K562 (cell line): ENCODE data around the gene PLEKHM1. TPM values are rescaled to one million over a fixed set of nuclear protein-coding genes. Genes with fewer than 3 reads are reported as not detected.
A peak's percentile ranks its signal among the peaks of the same experiment; 100 is the strongest.

ENCODE experiments used
- ATAC-seq: fragments of 200-7000 bp; cut with Tn5 transposase; 3 replicates; pipeline ENCODE4 v1.9.1; 2020; ENCODE audit warnings: moderate library complexity
- BruUV-seq: library from RNA; stranded (reverse); fragments of 400-500 nt; replicated peaks from 2 replicates; lab custom pipeline; 2021; lab: Mats Ljungman, UMichigan
- CTCF ChIA-PET: fragments of 300-600 bp; formaldehyde crosslinking; extraction: SDS; loops from one replicate; lab custom pipeline; 2021; ENCODE audit warnings: low intra/inter-chr PET ratio; lab: Yijun Ruan, JAX
- POLR2A ChIA-PET: fragments of 300-600, 350-650 bp; sonication (Branson Sonifier 250); formaldehyde crosslinking; extraction: SDS; loops from one replicate; lab custom pipeline; 2021; ENCODE audit warnings: antibody characterized with exemption, inconsistent platforms; lab: Yijun Ruan, JAX
- DNase-seq, 4 experiments: peaks; one replicate each; pipeline versions ENCODE4 v3.0.0 to v3.0.0-alpha.2; 2011 to 2018; ENCODE audit warnings: low spot score in 3 of 4, mixed read lengths in 3 of 4; ENCODE audit errors: extremely low read depth in 1 of 4
- FAIRE-seq: peaks from 2 replicates; lab custom pipeline; 2011; peaks lifted over from hg19 to GRCh38; lab: Jason Lieb, UNC
- H2AFZ ChIP-seq: 2 replicates; pipeline ENCODE4 v1.6.0; 2011; ENCODE audit warnings: low read depth, low read length, control low read depth, inconsistent platforms
- H3K27ac ChIP-seq: fragments of 200-600 bp; 3 replicates; pipeline ENCODE4 v1.8.0; 2011; ENCODE audit warnings: low read depth, mild to moderate bottlenecking, control low read depth, inconsistent platforms, low read length, moderate library complexity, mixed read lengths; ENCODE audit errors: extremely low read depth
- H3K27me3 ChIP-seq, 2 experiments: fragments of 300-600 bp in 1 of 2; 2 replicates in 1 of 2; 3 replicates in 1 of 2; pipeline versions ENCODE4 v1.6.0 to v1.8.0; 2011; ENCODE audit warnings: inconsistent platforms in 2 of 2, low read length in 2 of 2, mild to moderate bottlenecking in 1 of 2, mixed read lengths in 1 of 2, moderate library complexity in 1 of 2; ENCODE audit not compliant: control insufficient read depth in 2 of 2, insufficient read depth in 2 of 2
- H3K36me3 ChIP-seq: fragments of 300-600 bp; 3 replicates; pipeline ENCODE4 v1.8.0; 2011; ENCODE audit warnings: mild to moderate bottlenecking, low read length, inconsistent platforms; ENCODE audit not compliant: control insufficient read depth, insufficient read depth
- H3K4me1 ChIP-seq, 2 experiments: fragments of 200-600 bp in 1 of 2; replicated peaks in 1 of 2; 2 replicates in 1 of 2; 3 replicates in 1 of 2; pipeline versions ENCODE4 v1.5.1 to v1.8.0; 2011; ENCODE audit warnings: inconsistent platforms in 2 of 2, low read length in 2 of 2, mild to moderate bottlenecking in 1 of 2, mixed read lengths in 1 of 2, moderate library complexity in 1 of 2; ENCODE audit not compliant: control insufficient read depth in 2 of 2, insufficient read depth in 2 of 2
- H3K4me2 ChIP-seq: 2 replicates; pipeline ENCODE4 v1.6.1; 2011; ENCODE audit warnings: low read length, control low read depth, inconsistent platforms, mixed read lengths; ENCODE audit not compliant: insufficient read depth
- H3K4me3 ChIP-seq: fragments of 200-600 bp; sonication (generic), shearing (Covaris generic); 2 replicates; pipeline ENCODE4 v1.5.1; 2016; ENCODE audit warnings: control low read depth, inconsistent platforms
- H3K79me2 ChIP-seq: fragments of 200-600 bp; 3 replicates; pipeline ENCODE4 v1.8.0; 2011; ENCODE audit warnings: low read length, inconsistent platforms; ENCODE audit not compliant: control insufficient read depth, insufficient read depth
- H3K9ac ChIP-seq, 2 experiments: 2 replicates each; pipeline versions ENCODE4 v1.6.0 to v1.6.1; 2011; ENCODE audit warnings: low read depth in 2 of 2, low read length in 2 of 2, control low read depth in 1 of 2, inconsistent platforms in 1 of 2, mild to moderate bottlenecking in 1 of 2, mixed read lengths in 1 of 2; ENCODE audit not compliant: insufficient read depth in 1 of 2
- H3K9me1 ChIP-seq: one replicate; pipeline ENCODE4 v1.6.0; 2011; ENCODE audit warnings: inconsistent platforms, mild to moderate bottlenecking, low read length, moderate library complexity; ENCODE audit not compliant: control insufficient read depth, insufficient read depth
- H3K9me3 ChIP-seq: replicated peaks from 2 replicates; pipeline ENCODE4 v1.5.1; 2011; ENCODE audit warnings: low read depth, low read length, inconsistent platforms; ENCODE audit not compliant: control insufficient read depth, insufficient read depth
- H4K20me1 ChIP-seq: replicated peaks from 2 replicates; pipeline ENCODE4 v1.6.1; 2011; ENCODE audit warnings: low read length, inconsistent platforms, mixed read lengths; ENCODE audit not compliant: control insufficient read depth, insufficient read depth
- ARID1B ChIP-seq: fragments of 450-650 bp; IDR thresholded peaks from 2 replicates; pipeline ENCODE4 v1.6.1; 2016; ENCODE audit warnings: antibody characterized with exemption, mild to moderate bottlenecking, inconsistent platforms
- CSDE1 ChIP-seq, 2 experiments: fragments of 450-650 bp; IDR thresholded peaks; 2 replicates each; pipeline ENCODE4 v1.6.1; 2016; ENCODE audit warnings: mild to moderate bottlenecking in 1 of 2
- ELF4 ChIP-seq: fragments of 450-650 bp; formaldehyde crosslinking; IDR thresholded peaks from 2 replicates; pipeline ENCODE4 v1.4.0; 2022; ENCODE audit warnings: missing genetic modification characterization
- GATAD2B ChIP-seq: fragments of 450-650 bp; IDR thresholded peaks from 2 replicates; pipeline ENCODE4 v1.6.1; 2017; ENCODE audit warnings: mild to moderate bottlenecking, borderline replicate concordance
- HDAC6 ChIP-seq: IDR thresholded peaks from 2 replicates; pipeline ENCODE4 v1.6.1; 2012; ENCODE audit warnings: low read depth, mild to moderate bottlenecking, control low read depth, inconsistent platforms, low read length, moderate library complexity
- HDGF ChIP-seq: fragments of 450-650 bp; IDR thresholded peaks from 2 replicates; pipeline ENCODE4 v1.6.1; 2016
- MXI1 ChIP-seq: IDR thresholded peaks from 2 replicates; pipeline ENCODE4 v1.6.1; 2011; ENCODE audit warnings: low read depth, mild to moderate bottlenecking, improper control_type of control experiment, low read length
- PPARD ChIP-seq: fragments of 250-450 bp; sonication (Bioruptor Pico); IDR thresholded peaks from 2 replicates; pipeline ENCODE4 v1.8.0; 2022; ENCODE audit warnings: inconsistent platforms, mild to moderate bottlenecking, moderate library complexity
- RB1 ChIP-seq: fragments of 450-650 bp; IDR thresholded peaks from 2 replicates; pipeline ENCODE4 v1.6.1; 2017; ENCODE audit warnings: low read depth, mild to moderate bottlenecking
- SMARCC2 ChIP-seq: fragments of 450-650 bp; IDR thresholded peaks from 2 replicates; pipeline ENCODE4 v1.6.1; 2017; ENCODE audit warnings: antibody characterized with exemption, moderate library complexity, mild to moderate bottlenecking, low read depth
- TAF1 ChIP-seq: IDR thresholded peaks from 2 replicates; pipeline ENCODE4 v1.6.1; 2011; ENCODE audit warnings: mild to moderate bottlenecking, low read length, moderate library complexity; ENCODE audit not compliant: insufficient read depth, control insufficient read depth, severe bottlenecking; ENCODE audit errors: extremely low read depth
- U2AF1 ChIP-seq: fragments of 200-400 bp; formaldehyde crosslinking; optimal IDR thresholded peaks from 2 replicates; pipeline ENCODE3; 2017; ENCODE audit warnings: mild to moderate bottlenecking, low read depth, low read length, moderate library complexity
- WGBS: fragments of 100-300 bp; shearing (Covaris generic); methylation state at CpG from one replicate; pipeline ENCODE4 v1.1.6; 2016; ENCODE audit warnings: low coverage, mixed read lengths; ENCODE audit not compliant: insufficient coverage; ENCODE audit errors: missing lambda C conversion rate; 5-methylcytosine and 5-hydroxymethylcytosine counted together
- in situ Hi-C: fragments of 300-500 bp; cut with MboI; formaldehyde crosslinking; loops from 4 replicates; pipeline ENCODE4 v1.15.0; 2018; ENCODE audit warnings: inconsistent platforms, mixed read lengths
- intact Hi-C: fragments of 100-400 bp; cut with micrococcal nuclease; formaldehyde crosslinking; loops from 2 replicates; pipeline ENCODE4 v1.14.2; 2022
- polyA plus RNA-seq, 8 experiments: library from polyadenylated mRNA; depleted of rRNA in 4 of 8; stranded (reverse) in 5 of 8; unstranded in 3 of 8; fragments of >200 nt; fragmentation: Nextera tagmentation in 2 of 8; fragmentation: Illumina TruSeq in 1 of 8; extraction: Ambion mirVana in 2 of 8; extraction: Trizol in 1 of 8; gene quantifications; 2 replicates each; pipeline versions ENCODE4 v1.2.1 to v1.2.3, GENCODE V29; 2011 to 2014; ENCODE audit warnings: inconsistent platforms in 1 of 8, missing spikeins in 1 of 8
- total RNA-seq, 7 experiments: library from RNA; depleted of rRNA in 6 of 7; stranded (reverse); fragments of >200 nt in 6 of 7; fragmentation: Illumina TruSeq in 2 of 7; extraction: Trizol in 2 of 7; gene quantifications; 2 replicates each; pipeline versions ENCODE4 v1.2.1 to v1.2.3, GENCODE V29; 2011 to 2021; ENCODE audit warnings: low replicate concordance in 1 of 7
- TF ChIP-seq, protein P1 (sequence below): fragments of 200-400 bp; formaldehyde crosslinking; IDR thresholded peaks from 2 replicates; pipeline ENCODE4 v1.6.1; 2017; ENCODE audit warnings: mild to moderate bottlenecking, low read depth, low read length, moderate library complexity
- TF ChIP-seq, protein P2 (sequence below): fragments of 450-650 bp; formaldehyde crosslinking; IDR thresholded peaks from 2 replicates; pipeline ENCODE4 v1.4.0; 2022; ENCODE audit warnings: missing genetic modification characterization
- TF ChIP-seq, protein P3 (sequence below): fragments of 250-450 bp; sonication (Bioruptor Pico); IDR thresholded peaks from 2 replicates; pipeline ENCODE4 v1.5.0; 2021

Gene PLEKHM1
- total and polyA plus RNA-seq, 9 of the 15 experiments (the other 6 are each of a cell fraction or from before 2014, with no cell fraction given), result 0.13 to 23.3 (median 5.7) TPM

DNA sequence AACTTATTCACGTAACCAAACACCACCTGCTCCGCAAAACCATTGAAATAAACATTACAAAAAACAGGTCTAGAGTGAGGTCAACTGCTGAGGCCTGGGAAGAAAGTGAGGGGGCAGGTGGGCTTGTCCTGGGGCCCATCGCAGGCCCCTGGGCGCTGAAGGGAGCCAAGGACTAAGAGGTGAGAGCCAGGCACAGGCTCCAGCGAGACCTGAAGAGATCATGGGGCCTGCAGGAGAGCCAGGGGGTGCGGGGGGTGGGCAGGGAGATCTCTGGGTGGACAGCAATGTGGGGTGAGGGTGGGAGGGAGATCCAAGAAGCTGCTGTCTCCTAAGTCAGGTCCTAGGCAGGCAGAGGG, 65.8 kb downstream of the PLEKHM1 start:
- ATAC-seq (no peak), DNase-seq (no peak), FAIRE-seq (no peak)
- Histone ChIP-seq H2AFZ (no peak overlapping the region), H3K9ac (peak overlapping the region in 1 of 2 experiments; percentile 81; a peak in 2 of 4 replicates), H3K27ac (no peak overlapping the region), H3K4me1 (peaks cover 8 to 29% of the 10 kb centered on the region in 2 experiments), H4K20me1 (no peaks in the 10 kb centered on the region), H3K36me3 (no peaks in the 10 kb centered on the region), H3K79me2 (no peaks in the 10 kb centered on the region), H3K27me3 (no peaks in the 10 kb centered on the region), H3K9me3 (no peaks in the 10 kb centered on the region; the same call in 1 of the 2 replicates), H3K4me2 (no peak overlapping the region), H3K4me3 (no peak overlapping the region; the same call in 1 of the 2 replicates), H3K9me1 (no peaks in the 10 kb centered on the region)
- ChIA-PET POLR2A (interaction anchor here (0.7 kb wide), 1 partner anchor 275 kb away, joined by 3 read pairs; no protein-coding TSS in a partner anchor), CTCF (interaction anchor here (1.7 kb wide), 1 partner anchor 30 kb away, joined by 6 read pairs; no protein-coding TSS in a partner anchor)
- BruUV-seq, result no TSS peak
- in situ Hi-C loops, result loop anchor here (10.0 to 25.0 kb wide), 3 partner anchors 210 to 1088 kb away; partner anchors contain the start of genes LRRC37A2 and SPPL2C
- intact Hi-C loops, result loop anchor here (1.0 to 5.0 kb wide), 2 partner anchors 168 to 205 kb away; no protein-coding TSS in a partner anchor
- TF ChIP-seq PPARD (no peak), CSDE1 (IDR thresholded peaks at IDR 0.05) (no peak), GATAD2B (no peak), ELF4 (CRISPR knock-in tag) (no peak), MXI1 (no peak), U2AF1 (no peak), HDAC6 (no peak), TAF1 (no peak), RB1 (no peak), SMARCC2 (no peak), ARID1B (no peak), HDGF (no peak)
- TF ChIP-seq, protein P1, sequence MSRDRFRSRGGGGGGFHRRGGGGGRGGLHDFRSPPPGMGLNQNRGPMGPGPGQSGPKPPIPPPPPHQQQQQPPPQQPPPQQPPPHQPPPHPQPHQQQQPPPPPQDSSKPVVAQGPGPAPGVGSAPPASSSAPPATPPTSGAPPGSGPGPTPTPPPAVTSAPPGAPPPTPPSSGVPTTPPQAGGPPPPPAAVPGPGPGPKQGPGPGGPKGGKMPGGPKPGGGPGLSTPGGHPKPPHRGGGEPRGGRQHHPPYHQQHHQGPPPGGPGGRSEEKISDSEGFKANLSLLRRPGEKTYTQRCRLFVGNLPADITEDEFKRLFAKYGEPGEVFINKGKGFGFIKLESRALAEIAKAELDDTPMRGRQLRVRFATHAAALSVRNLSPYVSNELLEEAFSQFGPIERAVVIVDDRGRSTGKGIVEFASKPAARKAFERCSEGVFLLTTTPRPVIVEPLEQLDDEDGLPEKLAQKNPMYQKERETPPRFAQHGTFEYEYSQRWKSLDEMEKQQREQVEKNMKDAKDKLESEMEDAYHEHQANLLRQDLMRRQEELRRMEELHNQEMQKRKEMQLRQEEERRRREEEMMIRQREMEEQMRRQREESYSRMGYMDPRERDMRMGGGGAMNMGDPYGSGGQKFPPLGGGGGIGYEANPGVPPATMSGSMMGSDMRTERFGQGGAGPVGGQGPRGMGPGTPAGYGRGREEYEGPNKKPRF, result no peak
- TF ChIP-seq, protein P2, sequence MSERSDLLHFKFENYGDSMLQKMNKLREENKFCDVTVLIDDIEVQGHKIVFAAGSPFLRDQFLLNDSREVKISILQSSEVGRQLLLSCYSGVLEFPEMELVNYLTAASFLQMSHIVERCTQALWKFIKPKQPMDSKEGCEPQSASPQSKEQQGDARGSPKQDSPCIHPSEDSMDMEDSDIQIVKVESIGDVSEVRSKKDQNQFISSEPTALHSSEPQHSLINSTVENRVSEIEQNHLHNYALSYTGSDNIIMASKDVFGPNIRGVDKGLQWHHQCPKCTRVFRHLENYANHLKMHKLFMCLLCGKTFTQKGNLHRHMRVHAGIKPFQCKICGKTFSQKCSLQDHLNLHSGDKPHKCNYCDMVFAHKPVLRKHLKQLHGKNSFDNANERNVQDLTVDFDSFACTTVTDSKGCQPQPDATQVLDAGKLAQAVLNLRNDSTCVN, result no peak
- TF ChIP-seq, protein P3, sequence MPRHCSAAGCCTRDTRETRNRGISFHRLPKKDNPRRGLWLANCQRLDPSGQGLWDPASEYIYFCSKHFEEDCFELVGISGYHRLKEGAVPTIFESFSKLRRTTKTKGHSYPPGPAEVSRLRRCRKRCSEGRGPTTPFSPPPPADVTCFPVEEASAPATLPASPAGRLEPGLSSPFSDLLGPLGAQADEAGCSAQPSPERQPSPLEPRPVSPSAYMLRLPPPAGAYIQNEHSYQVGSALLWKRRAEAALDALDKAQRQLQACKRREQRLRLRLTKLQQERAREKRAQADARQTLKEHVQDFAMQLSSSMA, result no peak
- 62% methylated on average over 6 of the region's 6 CpGs for WGBS
